GM18508 (cell line): ENCODE results near the gene ABCB4.

Experiments used
- ATAC-seq: cut with Tn5 transposase; IDR thresholded peaks from one replicate; pipeline ENCODE4 v1.9.1; 2021; ENCODE audit warnings: moderate number of reproducible peaks; ENCODE audit not compliant: insufficient read depth, unreplicated experiment

The ABCB4 gene

GRCh38 chr7:87359366-87359765 lies 116.1 kb downstream of the ABCB4 start:
- no peak for ATAC-seq

GRCh38 chr7:87356448-87356847 lies 119.0 kb downstream of the ABCB4 start:
- ATAC-seq = no peak

GRCh38 chr7:87354749-87355148 lies 120.7 kb downstream of the ABCB4 start:
- no peak for ATAC-seq
